GM12878 (cell line): ENCODE data around the gene LRTM2. TPM values are rescaled to one million over a fixed set of nuclear protein-coding genes. Genes with fewer than 3 reads are reported as not detected.

Experiments
- BRCA1 ChIP-seq: IDR thresholded peaks from 2 replicates; pipeline ENCODE4 v1.6.1; 2011; ENCODE audit warnings: low read depth, low read length, improper control_type of control experiment
- CBFB ChIP-seq: IDR thresholded peaks from 2 replicates; pipeline ENCODE4 v1.6.1; 2016; ENCODE audit warnings: antibody characterized with exemption, low read depth
- CBX5 ChIP-seq: sonication (generic); IDR thresholded peaks from 2 replicates; pipeline ENCODE4 v1.6.1; 2016; ENCODE audit warnings: low read depth, moderate library complexity, mild to moderate bottlenecking, inconsistent platforms
- CEBPZ ChIP-seq: fragments of 150-350 bp; IDR thresholded peaks from 2 replicates; pipeline ENCODE4 v1.6.1; 2016; ENCODE audit warnings: low read depth, low read length
- ELK1 ChIP-seq: IDR thresholded peaks from 2 replicates; pipeline ENCODE4 v1.6.1; 2012; ENCODE audit warnings: low read depth, low read length, improper control_type of control experiment
- IRF3 ChIP-seq: fragments of 450-650 bp; IDR thresholded peaks from 2 replicates; pipeline ENCODE4 v1.6.1; 2014; ENCODE audit warnings: mild to moderate bottlenecking
- MEF2A ChIP-seq: IDR thresholded peaks from 2 replicates; pipeline ENCODE4 v1.6.1; 2011; ENCODE audit warnings: low read depth, mild to moderate bottlenecking, low read length, moderate library complexity; ENCODE audit not compliant: insufficient read depth
- MXI1 ChIP-seq: fragments of 150-350 bp; IDR thresholded peaks from 2 replicates; pipeline ENCODE4 v1.6.1; 2011; ENCODE audit warnings: low read depth, mild to moderate bottlenecking, inconsistent platforms, low read length, improper control_type of control experiment
- RBBP5 ChIP-seq: fragments of 200-600 bp; sonication (generic); conservative IDR thresholded peaks from 2 replicates; pipeline ENCODE4 v1.6.1; 2016
- SIN3A ChIP-seq: IDR thresholded peaks from 2 replicates; pipeline ENCODE4 v1.6.1; 2012; ENCODE audit warnings: low read depth, low read length, improper control_type of control experiment
- SMAD5 ChIP-seq: IDR thresholded peaks from 2 replicates; pipeline ENCODE4 v1.6.1; 2016; ENCODE audit warnings: antibody characterized with exemption, low read depth
- SUPT20H ChIP-seq: IDR thresholded peaks from 2 replicates; pipeline ENCODE4 v1.6.1; 2011; ENCODE audit warnings: low read depth, mild to moderate bottlenecking, low read length, moderate library complexity, borderline replicate concordance; ENCODE audit not compliant: control insufficient read depth
- ZBTB11 ChIP-seq: fragments of 450-650 bp; formaldehyde crosslinking; IDR thresholded peaks from 2 replicates; pipeline ENCODE4 v1.5.0; 2022; ENCODE audit warnings: mild to moderate bottlenecking, missing genetic modification characterization
- polyA plus RNA-seq, 11 experiments: library from polyadenylated mRNA; depleted of rRNA in 4 of 11; unstranded in 6 of 11; stranded (reverse) in 5 of 11; fragments of >200 nt; fragmentation: Nextera tagmentation in 4 of 11; fragmentation: Illumina TruSeq in 1 of 11; extraction: Ambion mirVana in 4 of 11; extraction: Trizol in 1 of 11; gene quantifications; 1 replicate in 1 of 11; 2 replicates in 10 of 11; pipeline versions ENCODE4 v1.2.1 to v1.2.3, GENCODE V29; 2011 to 2016; ENCODE audit warnings: inconsistent platforms in 2 of 11, missing spikeins in 2 of 11, low read depth in 1 of 11
- total RNA-seq, 4 experiments: library from RNA; depleted of rRNA in 3 of 4; stranded (reverse); fragments of >200 nt in 3 of 4; fragmentation: Illumina TruSeq in 1 of 4; extraction: Trizol in 1 of 4; gene quantifications; 2 replicates each; pipeline versions ENCODE4 v1.2.1 to v1.2.3, GENCODE V29; 2013 to 2021

Gene LRTM2
- total and polyA plus RNA-seq, 10 of the 15 experiments (the other 5 are each of a cell fraction or from before 2014, with no cell fraction given) = 0.05 TPM; not detected in 9

GRCh38 chr12:1878214-1878613 lies 57.8 kb downstream of the LRTM2 start (continued):
- TF ChIP-seq ZBTB11 (CRISPR knock-in tag) = no peak
- TF ChIP-seq SMAD5 = no peak
- no peak for TF ChIP-seq RBBP5
- no peak for TF ChIP-seq CBX5
- TF ChIP-seq SUPT20H = no peak
- no peak for TF ChIP-seq ELK1
- no peak for TF ChIP-seq MEF2A
- TF ChIP-seq CEBPZ = no peak
- TF ChIP-seq CBFB = no peak
- TF ChIP-seq BRCA1 = no peak
- TF ChIP-seq MXI1 = no peak
- no peak for TF ChIP-seq SIN3A
- TF ChIP-seq IRF3 = no peak
